Lower lobe of right lung (tissue), 2 donors: ENCODE data around the gene SMURF1. TPM values are rescaled to one million over a fixed set of nuclear protein-coding genes. Genes with fewer than 3 reads are reported as not detected.

Experiments used
- ATAC-seq, 2 donors: fragments of 200-7000 bp; cut with Tn5 transposase; one replicate each; pipeline ENCODE4 v1.9.1; 2020 to 2022; ENCODE audit warnings: mild to moderate bottlenecking in 2 of 2, moderate library complexity in 2 of 2
- DNase-seq: peaks from one replicate; pipeline ENCODE4 v3.0.0-alpha.2; 2020
- H3K27ac ChIP-seq: fragments of 200-600 bp; one replicate; pipeline ENCODE4 v1.8.0; 2022
- H3K27me3 ChIP-seq: fragments of 200-600 bp; one replicate; pipeline ENCODE4 v1.8.0; 2022; ENCODE audit warnings: low read depth
- H3K36me3 ChIP-seq: fragments of 200-600 bp; one replicate; pipeline ENCODE4 v1.8.0; 2022; ENCODE audit warnings: mild to moderate bottlenecking
- H3K4me1 ChIP-seq: fragments of 200-600 bp; one replicate; pipeline ENCODE4 v1.8.0; 2022
- H3K4me3 ChIP-seq: fragments of 200-600 bp; one replicate; pipeline ENCODE4 v1.8.0; 2022; ENCODE audit warnings: mild to moderate bottlenecking
- H3K9me3 ChIP-seq: fragments of 200-600 bp; one replicate; pipeline ENCODE4 v1.8.0; 2022
- intact Hi-C: fragments of 100-400 bp; cut with DNase I; formaldehyde crosslinking; loops from one replicate; pipeline ENCODE4 v1.11.0; 2022
- total RNA-seq: library from RNA; stranded (reverse); fragmentation: NEBNext Ultra II Directional; extraction: Animal tissue kit (Norgen Biotek cat#: 25700); gene quantifications from one replicate; pipeline ENCODE4 v1.2.1, GENCODE V29; 2021
- TF ChIP-seq, protein P1 (sequence below): fragments of 200-600 bp; IDR thresholded peaks from one replicate; pipeline ENCODE4 v1.8.0; 2022; ENCODE audit warnings: antibody characterized with exemption, mild to moderate bottlenecking
- donor health status: DM: no; HTN: yes; CAD: no; lungs with severe emphysema.

Gene SMURF1
- total RNA-seq, 1 donor from 2014 or later = 32.0 TPM

GRCh38 chr7:98985945-98986344, 158.0 kb downstream of the SMURF1 start:
- ATAC-seq = no peak
- H3K36me3 ChIP-seq = peaks cover 100% of the 10 kb centered on the region
- TF ChIP-seq, protein P1, sequence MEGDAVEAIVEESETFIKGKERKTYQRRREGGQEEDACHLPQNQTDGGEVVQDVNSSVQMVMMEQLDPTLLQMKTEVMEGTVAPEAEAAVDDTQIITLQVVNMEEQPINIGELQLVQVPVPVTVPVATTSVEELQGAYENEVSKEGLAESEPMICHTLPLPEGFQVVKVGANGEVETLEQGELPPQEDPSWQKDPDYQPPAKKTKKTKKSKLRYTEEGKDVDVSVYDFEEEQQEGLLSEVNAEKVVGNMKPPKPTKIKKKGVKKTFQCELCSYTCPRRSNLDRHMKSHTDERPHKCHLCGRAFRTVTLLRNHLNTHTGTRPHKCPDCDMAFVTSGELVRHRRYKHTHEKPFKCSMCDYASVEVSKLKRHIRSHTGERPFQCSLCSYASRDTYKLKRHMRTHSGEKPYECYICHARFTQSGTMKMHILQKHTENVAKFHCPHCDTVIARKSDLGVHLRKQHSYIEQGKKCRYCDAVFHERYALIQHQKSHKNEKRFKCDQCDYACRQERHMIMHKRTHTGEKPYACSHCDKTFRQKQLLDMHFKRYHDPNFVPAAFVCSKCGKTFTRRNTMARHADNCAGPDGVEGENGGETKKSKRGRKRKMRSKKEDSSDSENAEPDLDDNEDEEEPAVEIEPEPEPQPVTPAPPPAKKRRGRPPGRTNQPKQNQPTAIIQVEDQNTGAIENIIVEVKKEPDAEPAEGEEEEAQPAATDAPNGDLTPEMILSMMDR = no peak

DNA sequence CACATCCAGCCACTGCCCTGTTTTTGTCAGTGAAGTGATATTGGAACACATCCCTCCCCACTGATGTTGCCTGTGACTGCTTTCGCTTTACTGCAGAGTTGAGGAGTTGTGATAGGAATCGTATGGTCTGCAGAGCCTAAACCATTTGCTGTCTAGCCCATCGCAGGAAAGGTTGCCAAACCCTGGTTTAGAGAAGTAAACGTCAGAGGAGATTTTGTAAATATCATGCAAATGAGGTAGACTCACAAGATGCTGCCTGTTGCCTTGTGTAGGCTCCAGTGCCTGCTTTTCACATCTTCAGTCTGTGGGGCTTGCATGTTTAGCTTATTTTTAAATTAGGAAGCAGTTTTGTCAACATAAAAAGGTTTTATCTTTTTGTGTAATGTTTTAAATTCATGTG, 158.5 kb downstream of the SMURF1 start:
- H3K4me1 ChIP-seq = no peaks in the 10 kb centered on the region
- H3K36me3 ChIP-seq = peaks cover 100% of the 10 kb centered on the region
- TF ChIP-seq, protein P1 = no peak
- DNase-seq (no peak), ATAC-seq (no peak)
- H3K4me3 ChIP-seq = no peak overlapping the region
- H3K27me3 ChIP-seq = no peaks in the 10 kb centered on the region
- intact Hi-C loops = no loop called here
- no peaks in the 10 kb centered on the region for H3K9me3 ChIP-seq
- no peak overlapping the region for H3K27ac ChIP-seq

More at GRCh38 chr7:98985945-98986344, 158.0 kb downstream of the SMURF1 start:
- H3K4me1 ChIP-seq = no peaks in the 10 kb centered on the region
- H3K9me3 ChIP-seq = no peaks in the 10 kb centered on the region
- no peak overlapping the region for H3K4me3 ChIP-seq
- DNase-seq = no peak
- H3K27me3 ChIP-seq = no peaks in the 10 kb centered on the region
- H3K27ac ChIP-seq = no peak overlapping the region
- intact Hi-C loops = no loop called here

GRCh38 chr7:98984126-98984525, 159.8 kb downstream of the SMURF1 start:
- TF ChIP-seq, protein P1 = no peak
- Histone ChIP-seq H3K4me3 (no peak overlapping the region), H3K36me3 (peaks cover 100% of the 10 kb centered on the region), H3K9me3 (no peaks in the 10 kb centered on the region), H3K27ac (no peak overlapping the region), H3K4me1 (no peaks in the 10 kb centered on the region), H3K27me3 (no peaks in the 10 kb centered on the region)
- intact Hi-C loops = no loop called here
- ATAC-seq = no peak
- DNase-seq = no peak

DNA sequence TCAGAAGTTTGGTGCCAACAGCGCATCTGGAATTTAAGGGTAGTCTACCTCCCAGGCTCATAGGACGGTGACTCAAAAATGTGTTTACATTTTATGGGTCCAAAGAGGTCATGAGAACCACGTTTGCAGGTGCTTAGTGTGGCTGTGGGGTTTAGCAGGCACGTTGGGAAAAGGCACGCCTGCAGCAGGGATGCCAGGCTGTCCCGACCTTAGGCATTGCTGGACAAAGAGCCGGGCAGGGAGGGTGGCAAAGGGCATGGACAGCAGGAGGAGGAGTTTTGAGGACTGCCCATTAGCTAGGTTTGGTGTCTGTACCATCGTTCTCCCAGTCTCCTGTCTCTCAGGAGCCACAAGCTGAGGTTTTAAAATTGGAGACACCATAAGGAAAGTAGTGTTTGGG, 161.2 kb downstream of the SMURF1 start:
- Histone ChIP-seq H3K27ac (no peak overlapping the region), H3K36me3 (peaks cover 100% of the 10 kb centered on the region), H3K27me3 (no peaks in the 10 kb centered on the region), H3K4me1 (no peaks in the 10 kb centered on the region), H3K9me3 (no peaks in the 10 kb centered on the region), H3K4me3 (no peak overlapping the region)
- no peak for ATAC-seq
- DNase-seq = no peak
- intact Hi-C loops = no loop called here
- TF ChIP-seq, protein P1 = no peak

DNA sequence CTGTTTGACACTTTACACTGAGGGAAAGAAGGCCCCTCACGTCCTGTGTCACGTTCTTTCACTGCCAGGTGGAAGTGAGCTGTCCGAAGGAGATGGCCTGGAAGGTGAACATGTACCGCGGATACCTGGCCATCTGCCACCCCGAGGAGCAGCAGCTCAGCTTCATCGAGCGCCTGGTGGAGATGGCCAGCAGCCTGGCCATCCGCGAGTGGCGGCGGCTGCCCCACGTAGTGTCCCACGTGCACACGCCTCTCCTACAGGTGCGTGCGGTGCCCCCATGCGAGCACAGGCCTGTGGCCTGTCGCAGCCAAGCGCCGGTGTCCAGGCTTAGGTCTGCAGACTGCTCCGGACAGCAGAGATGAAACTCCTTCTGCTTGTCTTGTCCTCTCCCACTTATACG, 162.2 kb downstream of the SMURF1 start:
- ATAC-seq (no peak), DNase-seq (no peak)
- H3K27ac ChIP-seq = no peak overlapping the region
- no peak overlapping the region for H3K4me3 ChIP-seq
- no peaks in the 10 kb centered on the region for H3K4me1 ChIP-seq
- peaks cover 100% of the 10 kb centered on the region for H3K36me3 ChIP-seq
- intact Hi-C loops = no loop called here
- TF ChIP-seq, protein P1 = no peak
- no peaks in the 10 kb centered on the region for H3K9me3 ChIP-seq
- H3K27me3 ChIP-seq = no peaks in the 10 kb centered on the region

GRCh38 chr7:98978672-98979071, 165.2 kb downstream of the SMURF1 start:
- no peak for ATAC-seq
- Histone ChIP-seq H3K4me1 (no peaks in the 10 kb centered on the region), H3K36me3 (peaks cover 100% of the 10 kb centered on the region), H3K9me3 (no peaks in the 10 kb centered on the region), H3K27ac (no peak overlapping the region), H3K27me3 (no peaks in the 10 kb centered on the region), H3K4me3 (no peak overlapping the region)
- intact Hi-C loops = no loop called here
- no peak for DNase-seq
- TF ChIP-seq, protein P1 = no peak
